NB4 (cell line): ENCODE results near the gene TTLL5.

Experiments used
- CTCF ChIP-seq: IDR thresholded peaks from one replicate; pipeline ENCODE4 v1.5.1; 2012; ENCODE audit warnings: low read depth, low read length
- MAX ChIP-seq: IDR thresholded peaks from 2 replicates; pipeline ENCODE4 v1.6.1; 2011; ENCODE audit warnings: low read depth, low read length
- MYC ChIP-seq: IDR thresholded peaks from 2 replicates; pipeline ENCODE4 v1.6.1; 2011; ENCODE audit warnings: low read depth, low read length
- POLR2A ChIP-seq: IDR thresholded peaks from 2 replicates; pipeline ENCODE4 v1.6.1; 2011; ENCODE audit warnings: mild to moderate bottlenecking; ENCODE audit not compliant: insufficient read length; ENCODE audit errors: extremely low read depth

- TF ChIP-seq MAX (no peak), CTCF (no peak), POLR2A (no peak), MYC (no peak)
These were observed 2.1 kb upstream of the TTLL5 start for GRCh38 chr14:75658957-75659356.
